ENCODE data around the gene MUC2.

MUC2 gene

DNA sequence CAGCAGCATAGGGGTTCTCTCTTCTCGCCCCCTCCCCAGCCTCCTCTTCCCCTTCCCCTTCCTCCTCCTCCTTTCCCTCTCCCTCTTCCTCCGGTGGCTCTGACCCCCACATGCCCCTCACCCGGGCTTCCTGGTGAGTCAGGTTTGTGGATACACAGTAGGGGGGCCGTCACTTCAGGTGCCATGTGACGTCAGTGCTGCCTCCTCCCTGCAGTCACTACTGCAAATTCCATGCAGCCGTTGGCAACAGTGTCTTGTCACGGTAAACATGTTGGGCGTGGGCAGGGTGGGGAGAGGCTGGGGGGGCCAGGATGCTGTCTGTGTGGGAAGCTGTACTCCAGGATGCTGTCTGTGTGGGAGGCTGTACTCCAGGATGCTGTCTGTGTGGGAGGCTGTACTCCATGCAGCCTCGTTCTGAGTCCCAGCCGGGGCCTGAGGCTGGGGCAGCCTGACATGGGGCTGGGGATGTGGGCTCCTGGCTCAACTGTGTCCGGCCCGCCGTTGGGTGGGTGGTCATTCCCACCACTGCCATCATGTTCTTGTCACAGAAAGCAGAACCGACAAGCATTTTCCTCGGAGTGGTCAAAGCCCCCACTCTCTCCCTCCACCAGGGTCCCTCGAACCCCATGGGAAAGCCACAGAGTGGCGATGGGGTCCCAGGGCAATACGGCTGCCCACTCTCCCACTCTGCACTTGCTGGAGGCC lies 2.4 kb upstream of the MUC2 start:
- peak; percentile 91 for DNase-seq (ENCODE audit: low spot score)

DNA sequence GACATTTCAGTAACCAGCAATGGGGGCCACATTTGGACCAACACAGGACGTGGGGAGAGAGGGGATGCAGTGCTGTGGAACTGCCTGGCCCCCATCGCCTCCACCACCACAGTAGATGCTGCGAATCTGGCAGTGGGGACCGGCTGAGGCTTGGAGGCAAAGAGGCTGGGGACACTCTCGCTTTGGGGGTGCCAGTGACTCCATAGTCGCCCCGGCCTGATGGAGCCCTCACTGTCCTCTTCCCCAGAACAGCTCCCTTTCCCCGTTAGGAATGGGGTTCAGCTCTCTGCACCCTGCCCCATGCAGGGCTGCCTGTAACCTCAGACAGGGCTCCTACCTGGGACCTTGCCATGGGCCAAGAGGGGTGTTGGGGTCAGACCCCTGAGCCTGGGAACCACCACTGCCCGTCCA lies 1.8 kb upstream of the MUC2 start:
- DNase-seq (ENCODE audit: low spot score), result no peak

DNA sequence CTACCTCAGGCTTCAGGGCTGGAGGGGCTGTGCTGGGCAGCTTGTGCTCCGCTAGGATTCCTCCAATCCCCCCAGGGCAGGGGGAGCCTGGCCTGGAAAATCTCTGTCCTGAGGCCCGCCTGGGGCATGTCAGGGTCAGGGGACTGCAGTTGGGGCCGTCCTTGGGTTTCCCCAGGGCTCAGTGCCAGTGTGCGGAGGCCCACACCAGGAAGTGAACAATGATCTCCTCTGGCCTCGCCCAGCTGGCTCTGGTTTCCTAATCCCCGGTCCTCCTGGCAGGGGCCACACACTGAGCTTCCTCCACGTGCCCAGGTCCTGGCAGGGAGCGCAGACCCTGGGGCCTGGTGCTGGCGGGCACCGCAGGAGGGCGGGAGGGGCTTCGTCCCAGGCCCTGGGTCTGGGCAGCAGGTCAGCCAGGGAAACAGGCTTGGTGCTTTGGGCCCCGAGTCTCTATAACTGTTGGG lies 1.4 kb upstream of the MUC2 start:
- peak; percentile 78 for DNase-seq (ENCODE audit: low spot score)

DNA sequence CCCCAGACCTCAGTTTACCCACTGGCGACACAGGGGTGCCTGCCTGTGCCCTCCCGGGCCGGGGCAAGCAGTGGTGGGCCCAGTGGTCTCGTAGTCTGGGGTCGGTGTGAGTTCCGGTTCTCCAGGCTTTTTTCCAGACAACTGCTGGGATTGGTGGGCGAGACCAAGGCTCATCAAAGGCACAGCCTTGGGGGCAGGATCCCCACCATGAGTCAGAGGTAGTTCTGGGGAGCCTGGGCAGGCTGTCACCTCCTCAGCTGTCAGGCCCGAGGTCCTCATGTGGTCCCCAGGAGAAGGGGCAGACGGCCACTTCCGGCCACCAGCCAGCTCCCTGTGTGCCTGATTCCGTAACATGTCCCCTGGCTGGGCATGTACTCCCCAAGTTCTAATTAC lies 827 bp upstream of the MUC2 start:
- no peak for DNase-seq (ENCODE audit: low spot score)

DNA sequence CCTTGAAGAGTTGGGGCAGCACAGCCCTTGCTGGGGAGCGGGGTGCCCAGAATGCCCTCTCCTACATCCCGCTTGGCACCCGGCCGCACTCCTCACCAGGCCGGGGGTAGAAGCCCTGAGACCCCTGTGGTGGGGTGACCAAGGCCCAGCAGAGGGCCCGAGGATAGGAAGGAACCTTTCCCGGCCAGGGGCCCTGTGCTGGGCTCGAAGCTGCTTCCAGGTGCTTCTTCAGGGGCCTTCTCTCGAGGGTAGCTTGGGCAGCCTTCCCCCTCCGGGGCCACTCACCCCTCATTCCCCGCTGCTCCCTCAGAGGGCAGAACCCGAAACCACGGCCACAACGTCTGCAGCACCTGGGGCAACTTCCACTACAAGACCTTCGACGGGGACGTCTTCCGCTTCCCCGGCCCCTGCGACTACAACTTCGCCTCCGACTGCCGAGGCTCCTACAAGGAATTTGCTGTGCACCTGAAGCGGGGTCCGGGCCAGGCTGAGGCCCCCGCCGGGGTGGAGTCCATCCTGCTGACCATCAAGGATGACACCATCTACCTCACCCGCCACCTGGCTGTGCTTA lies 752 bp downstream of the MUC2 start:
- no peak for DNase-seq (ENCODE audit: low spot score)

DNA sequence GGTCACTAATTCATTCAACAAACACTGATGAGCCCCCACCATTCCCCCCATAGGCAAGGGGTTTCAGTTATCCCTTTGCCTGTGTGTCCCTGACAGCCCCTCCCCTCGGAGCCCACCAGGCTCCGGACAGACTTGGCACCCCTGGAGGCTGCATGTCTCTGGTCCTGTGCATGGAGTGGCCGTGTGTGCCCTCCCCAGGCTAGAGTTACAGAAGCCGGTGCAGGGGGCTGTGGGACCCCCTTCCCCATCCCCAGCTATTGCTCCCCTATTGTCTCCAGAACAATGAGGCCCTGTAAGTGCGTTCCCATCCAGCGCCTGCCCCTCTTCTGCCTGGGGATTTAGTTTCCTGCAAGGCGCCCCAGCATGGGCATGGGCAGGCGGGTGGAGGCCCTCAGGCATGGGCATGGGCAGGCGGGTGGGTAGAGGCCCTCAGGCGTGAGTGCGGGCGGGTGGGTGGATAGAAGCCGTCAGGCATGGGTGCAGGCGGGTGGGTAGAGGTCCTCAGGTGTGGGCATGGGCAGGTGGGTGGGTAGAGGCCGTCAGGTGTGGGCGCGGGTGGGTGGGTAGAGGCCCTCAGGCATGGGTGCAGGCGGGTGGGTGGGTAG lies 1.5 kb downstream of the MUC2 start:
- no peak for DNase-seq (ENCODE audit: low spot score)

DNA sequence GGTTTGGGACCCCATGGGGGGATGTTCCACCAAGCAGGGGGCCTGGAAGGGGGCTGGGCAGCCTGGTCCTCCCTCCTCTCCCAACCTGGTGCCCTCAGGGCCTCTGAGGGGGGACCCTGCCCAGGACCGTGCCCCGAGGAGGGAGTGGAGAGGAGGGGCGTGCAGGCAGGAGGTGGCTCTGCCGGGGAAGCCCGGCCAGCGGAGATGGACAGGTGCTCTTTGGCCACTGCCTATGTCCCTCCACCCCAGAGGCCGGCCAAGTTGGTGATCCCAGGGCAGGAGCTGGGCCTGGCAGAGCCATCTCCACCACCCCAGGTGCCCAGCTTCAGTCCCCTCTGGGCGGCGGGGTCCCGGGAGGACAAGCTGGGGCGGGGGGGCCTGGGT lies 2.4 kb downstream of the MUC2 start:
- no peak for DNase-seq (ENCODE audit: low spot score)

DNA sequence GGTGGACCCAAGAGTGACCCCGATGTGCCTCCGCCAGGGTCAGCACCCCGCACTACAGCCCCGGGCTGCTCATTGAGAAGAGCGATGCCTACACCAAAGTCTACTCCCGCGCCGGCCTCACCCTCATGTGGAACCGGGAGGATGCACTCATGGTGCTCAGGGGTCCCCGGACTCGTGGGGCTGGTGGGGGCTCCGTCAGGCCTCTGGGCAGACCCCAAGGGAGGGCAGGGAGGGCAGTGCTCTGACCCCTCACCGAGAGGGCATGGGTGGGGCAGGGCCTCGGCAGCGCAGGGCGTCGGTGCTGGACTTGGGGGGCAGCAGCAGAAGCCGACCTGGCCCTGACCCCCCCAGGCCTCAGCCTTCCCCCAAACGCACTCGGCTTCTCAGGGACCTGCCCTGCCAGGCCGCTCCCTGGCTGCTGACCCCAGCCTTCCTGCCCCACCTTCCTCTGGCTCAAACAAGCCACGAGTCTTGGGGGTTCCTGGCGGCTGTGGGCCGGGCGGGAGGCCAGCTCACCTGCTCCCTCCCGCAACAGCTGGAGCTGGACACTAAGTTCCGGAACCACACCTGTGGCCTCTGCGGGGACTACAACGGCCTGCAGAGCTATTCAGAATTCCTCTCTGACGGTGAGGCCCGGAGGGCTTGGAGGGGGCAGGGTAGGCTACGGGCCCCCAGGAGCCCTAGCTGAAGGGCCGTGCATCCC lies 2.9 kb downstream of the MUC2 start:
- DNase-seq (ENCODE audit: low spot score), result no peak

DNA sequence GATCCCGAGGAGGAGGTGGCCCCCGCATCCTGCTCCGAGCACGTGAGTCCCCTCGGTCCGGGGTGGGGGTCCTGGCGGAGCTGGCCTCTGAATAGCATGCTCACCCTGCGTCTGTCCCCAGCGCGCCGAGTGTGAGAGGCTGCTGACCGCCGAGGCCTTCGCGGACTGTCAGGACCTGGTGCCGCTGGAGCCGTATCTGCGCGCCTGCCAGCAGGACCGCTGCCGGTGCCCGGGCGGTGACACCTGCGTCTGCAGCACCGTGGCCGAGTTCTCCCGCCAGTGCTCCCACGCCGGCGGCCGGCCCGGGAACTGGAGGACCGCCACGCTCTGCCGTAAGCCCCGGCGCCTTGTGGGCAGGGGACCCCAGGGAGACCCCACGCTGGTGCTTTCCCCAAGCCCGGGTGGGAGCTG lies 3.5 kb downstream of the MUC2 start:
- no peak for DNase-seq (ENCODE audit: low spot score)

DNA sequence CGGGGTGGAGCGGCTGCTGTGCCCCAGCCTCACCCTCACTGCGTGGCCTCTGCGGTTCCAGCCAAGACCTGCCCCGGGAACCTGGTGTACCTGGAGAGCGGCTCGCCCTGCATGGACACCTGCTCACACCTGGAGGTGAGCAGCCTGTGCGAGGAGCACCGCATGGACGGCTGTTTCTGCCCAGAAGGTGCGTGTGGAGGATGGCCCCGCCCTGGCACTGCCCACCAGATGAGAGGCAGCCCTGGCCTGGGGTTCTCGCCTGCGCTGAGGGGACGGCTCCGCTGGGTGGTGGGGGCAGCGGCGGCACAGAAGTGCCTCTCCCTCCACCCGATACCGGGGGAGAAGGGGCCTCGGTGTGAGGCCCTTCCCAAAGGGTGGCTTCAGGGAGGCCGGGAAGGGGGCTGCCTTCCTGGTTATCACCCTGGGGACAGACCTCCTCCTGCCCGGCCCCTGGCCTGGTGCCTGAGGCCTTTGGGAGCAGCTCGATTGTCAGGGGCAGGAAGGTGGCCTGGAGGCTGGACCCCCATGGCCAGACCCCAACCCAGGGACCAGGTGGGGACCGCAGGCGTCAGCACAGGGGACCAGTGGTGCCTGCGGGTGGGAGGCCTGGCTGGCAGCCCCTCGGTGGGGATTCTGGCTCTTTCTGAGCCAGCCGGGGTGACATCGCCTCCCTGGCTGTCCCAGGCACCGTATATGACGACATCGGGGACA lies 7.1 kb downstream of the MUC2 start:
- DNase-seq (ENCODE audit: low spot score), result no peak

DNA sequence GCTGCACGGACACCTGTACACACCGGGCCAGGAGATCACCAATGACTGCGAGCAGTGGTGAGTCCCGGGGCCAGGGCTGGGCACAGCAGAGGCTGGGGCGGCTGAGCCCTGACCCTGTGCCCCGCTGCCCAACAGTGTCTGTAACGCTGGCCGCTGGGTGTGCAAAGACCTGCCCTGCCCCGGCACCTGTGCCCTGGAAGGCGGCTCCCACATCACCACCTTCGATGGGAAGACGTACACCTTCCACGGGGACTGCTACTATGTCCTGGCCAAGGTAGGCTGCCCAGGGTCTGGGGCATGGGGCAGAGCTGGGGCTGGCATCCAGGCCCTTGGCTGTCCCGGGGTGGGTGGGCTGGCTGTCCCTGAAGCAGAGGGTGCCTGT lies 7.7 kb downstream of the MUC2 start:
- no peak for DNase-seq (ENCODE audit: low spot score)

DNA sequence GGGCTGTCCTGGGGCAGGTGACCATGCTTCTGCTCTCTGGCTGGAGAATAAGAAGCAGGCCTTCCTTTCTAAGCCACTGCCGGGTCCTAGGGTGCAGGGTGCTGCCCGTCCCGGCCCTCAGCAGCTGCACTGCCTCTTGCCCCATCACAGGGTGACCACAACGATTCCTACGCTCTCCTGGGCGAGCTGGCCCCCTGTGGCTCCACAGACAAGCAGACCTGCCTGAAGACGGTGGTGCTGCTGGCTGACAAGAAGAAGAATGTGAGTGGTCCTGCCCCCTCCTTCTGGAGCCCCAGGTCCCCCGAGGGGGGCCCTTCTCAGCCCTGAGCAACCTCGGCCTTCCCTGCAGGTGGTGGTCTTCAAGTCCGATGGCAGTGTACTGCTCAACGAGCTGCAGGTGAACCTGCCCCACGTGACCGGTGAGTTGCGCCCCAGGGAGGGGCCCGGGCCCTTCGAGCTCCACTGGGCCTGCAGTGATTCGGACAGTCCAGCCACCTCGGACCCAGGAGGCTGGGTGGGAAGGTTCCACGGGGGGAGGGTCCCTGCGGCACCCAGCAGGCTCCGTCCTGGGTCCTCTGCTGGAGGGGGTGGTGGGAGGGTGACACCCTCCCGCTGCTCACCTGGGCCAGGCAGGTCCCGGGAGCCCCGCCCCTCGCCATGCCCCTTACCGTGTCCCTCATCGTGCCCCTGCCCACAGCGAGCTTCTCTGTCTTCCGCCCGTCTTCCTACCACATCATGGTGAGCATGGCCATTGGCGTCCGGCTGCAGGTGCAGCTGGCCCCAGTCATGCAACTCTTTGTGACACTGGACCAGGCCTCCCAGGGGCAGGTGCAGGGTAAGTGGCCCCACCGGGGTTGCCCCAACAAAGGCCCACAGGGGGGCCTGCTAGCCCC lies 8.3 kb downstream of the MUC2 start:
- DNase-seq (ENCODE audit: low spot score), result no peak

DNA sequence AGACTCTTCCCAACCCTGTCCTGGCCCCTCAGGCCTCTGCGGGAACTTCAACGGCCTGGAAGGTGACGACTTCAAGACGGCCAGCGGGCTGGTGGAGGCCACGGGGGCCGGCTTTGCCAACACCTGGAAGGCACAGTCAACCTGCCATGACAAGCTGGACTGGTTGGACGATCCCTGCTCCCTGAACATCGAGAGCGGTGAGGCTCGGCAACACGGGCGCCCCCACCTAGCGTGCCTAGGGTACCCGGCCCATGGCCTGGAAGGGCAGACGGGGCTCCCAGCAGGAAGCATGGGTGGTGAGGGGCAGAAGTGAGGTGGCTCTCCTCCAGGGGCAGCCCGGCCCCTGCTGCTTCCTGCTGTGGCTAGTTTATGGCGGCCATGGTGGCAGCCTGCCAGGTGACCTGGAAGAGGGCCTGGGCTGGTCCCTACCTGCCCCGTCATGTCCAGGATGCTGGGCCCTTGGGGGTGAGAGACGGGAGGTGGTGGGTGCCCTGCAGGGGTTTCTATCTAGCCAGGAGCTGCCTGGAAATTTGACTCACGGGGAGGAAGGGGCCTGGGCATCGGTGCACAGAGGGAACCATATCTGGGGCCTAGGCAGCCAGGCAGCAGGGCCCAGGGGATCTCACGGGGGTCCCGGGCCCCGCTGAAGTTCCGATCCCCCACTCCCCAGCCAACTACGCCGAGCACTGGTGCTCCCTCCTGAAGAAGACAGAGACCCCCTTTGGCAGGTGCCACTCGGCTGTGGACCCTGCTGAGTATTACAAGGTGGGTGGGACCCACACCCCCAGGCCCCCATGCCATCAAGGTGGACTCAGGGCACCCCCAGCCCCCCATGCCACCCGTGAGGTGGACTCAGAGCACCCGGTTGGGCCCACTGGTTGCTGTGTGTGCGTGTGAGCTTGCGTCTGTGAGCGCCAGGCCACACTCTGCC lies 9.2 kb downstream of the MUC2 start:
- DNase-seq (ENCODE audit: low spot score), result no peak

DNA sequence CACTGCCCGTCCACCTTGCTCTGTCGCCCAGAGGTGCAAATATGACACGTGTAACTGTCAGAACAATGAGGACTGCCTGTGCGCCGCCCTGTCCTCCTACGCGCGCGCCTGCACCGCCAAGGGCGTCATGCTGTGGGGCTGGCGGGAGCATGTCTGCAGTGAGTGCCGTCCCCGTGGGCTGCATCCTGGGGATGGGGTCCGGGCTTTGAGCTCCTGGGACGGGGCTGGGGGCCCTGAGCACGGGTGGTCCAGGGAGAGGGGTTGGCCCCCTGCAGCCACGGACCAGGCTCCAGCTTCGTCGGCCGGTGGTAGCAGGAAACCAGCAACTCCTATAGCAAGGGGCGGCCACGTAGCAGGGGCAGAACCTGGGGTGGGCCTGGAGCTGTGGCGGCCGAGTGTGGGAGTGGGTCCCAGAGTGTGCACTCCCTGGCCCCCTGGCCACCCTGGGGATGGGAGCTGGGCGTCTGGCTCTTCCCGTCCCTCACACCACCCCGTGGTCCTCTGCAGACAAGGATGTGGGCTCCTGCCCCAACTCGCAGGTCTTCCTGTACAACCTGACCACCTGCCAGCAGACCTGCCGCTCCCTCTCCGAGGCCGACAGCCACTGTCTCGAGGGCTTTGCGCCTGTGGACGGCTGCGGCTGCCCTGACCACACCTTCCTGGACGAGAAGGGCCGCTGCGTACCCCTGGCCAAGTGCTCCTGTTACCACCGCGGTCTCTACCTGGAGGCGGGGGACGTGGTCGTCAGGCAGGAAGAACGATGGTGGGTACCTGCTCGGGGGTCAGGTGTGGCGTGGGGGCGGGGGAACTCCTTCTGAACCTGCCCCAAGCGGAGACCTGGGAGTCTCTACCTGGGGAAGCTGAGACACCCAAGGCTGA lies 10.1 kb downstream of the MUC2 start:
- DNase-seq (ENCODE audit: low spot score), result no peak

DNA sequence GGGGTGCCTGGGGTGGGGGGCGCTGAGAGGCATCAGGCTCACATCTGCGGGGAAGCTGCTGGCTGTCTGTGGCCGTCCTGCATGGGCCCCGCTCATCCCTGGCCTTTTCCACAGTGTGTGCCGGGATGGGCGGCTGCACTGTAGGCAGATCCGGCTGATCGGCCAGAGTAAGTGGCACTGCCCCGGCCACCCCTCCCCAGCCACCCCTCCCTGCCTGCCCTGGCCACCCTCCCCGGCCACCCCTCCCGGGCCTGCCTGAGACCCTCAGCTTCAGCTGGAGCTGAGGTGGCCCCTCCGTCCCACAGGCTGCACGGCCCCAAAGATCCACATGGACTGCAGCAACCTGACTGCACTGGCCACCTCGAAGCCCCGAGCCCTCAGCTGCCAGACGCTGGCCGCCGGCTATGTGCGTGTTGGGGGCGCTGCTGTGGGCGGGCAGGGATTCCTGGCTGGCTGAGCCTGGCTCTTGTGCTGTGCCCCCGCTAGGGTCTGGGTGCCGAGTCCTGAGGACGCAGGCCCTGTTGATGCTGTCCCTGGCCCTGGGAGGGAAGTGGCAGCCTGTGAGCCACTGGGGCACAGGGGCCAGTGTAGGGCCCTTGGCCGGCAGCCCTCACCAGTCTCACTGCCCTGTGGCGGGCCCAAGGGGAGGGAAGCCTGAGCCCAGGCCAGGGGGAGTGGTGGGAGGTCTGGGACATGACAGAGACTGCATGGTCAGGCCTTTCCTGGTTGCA lies 10.9 kb downstream of the MUC2 start:
- DNase-seq (ENCODE audit: low spot score), result no peak

DNA sequence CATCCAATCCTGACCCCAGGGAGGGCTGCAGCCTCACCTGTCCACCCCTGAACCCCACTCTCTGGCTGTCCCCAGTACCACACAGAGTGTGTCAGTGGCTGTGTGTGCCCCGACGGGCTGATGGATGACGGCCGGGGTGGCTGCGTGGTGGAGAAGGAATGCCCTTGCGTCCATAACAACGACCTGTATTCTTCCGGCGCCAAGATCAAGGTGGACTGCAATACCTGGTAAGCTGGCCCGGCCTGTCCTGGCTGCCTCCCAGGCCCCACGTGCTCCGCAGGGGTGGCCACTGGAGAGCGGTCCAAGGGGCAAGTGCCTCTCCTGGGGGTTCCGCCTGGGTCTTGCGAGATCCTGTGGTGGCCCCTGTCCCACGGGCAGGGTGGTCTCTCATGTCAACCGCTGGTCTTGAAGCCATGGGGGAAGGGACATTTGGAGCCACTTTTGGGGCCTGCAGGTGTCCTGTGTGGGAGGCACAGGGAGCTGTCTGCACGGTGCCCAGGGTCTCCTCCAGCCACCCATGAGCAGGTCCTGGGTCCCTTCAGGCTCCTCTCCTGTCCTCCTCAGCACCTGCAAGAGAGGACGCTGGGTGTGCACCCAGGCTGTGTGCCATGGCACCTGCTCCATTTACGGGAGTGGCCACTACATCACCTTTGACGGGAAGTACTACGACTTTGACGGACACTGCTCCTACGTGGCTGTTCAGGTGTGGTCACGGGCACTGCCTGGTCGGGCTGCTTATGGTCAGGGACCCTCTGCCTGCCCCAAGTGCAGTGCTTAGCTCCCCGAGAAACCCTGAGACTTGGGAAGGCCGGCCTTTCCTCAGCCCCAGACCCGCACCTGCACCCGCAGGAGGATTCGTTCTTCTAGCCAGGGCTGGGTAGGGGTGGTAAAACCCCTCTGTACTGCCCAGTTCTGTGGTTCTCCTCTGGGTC lies 11.8 kb downstream of the MUC2 start:
- DNase-seq (ENCODE audit: low spot score), result no peak

DNA sequence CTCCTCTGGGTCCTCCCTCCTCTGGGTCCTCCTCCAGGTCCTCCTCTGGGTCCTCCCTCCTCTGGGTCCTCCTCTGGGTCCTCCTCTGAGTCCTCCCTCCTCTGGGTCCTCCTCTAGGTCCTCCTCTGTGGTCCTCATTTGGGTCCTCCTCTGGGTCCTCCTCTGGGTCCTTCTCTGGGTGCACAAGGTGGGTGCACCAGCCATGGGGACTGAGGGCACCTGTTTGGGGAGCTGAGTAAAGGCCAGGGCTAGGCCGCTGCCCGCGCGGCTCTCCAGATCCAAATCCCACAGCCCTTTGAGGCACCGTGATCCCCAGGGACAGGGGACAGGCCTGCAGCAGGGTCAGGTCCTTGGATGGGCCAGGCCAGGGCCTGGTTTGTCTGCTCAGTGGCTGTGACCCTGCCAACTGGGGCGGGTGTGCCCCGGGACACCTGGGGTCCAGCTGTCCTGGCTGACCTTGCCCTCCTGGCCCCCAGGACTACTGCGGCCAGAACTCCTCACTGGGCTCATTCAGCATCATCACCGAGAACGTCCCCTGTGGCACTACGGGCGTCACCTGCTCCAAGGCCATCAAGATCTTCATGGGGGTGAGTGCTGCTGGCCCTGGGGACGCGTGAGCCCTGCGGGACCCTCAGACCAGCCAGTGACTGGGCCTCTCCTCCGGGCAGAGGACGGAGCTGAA lies 12.7 kb downstream of the MUC2 start:
- DNase-seq (ENCODE audit: low spot score), result no peak

All from kidney tubule cell (primary cell).